Keratinocyte (primary cell): ENCODE results near the gene FTH1.

ENCODE experiments used
- CTCF ChIP-seq, 3 experiments: IDR thresholded peaks in 1 of 3; conservative IDR thresholded peaks in 1 of 3; optimal IDR thresholded peaks in 1 of 3; 2 replicates in 2 of 3; 3 replicates in 1 of 3; pipeline versions ENCODE3 to v1.5.1; 2011; ENCODE audit warnings: low read length in 3 of 3, mild to moderate bottlenecking in 3 of 3, moderate library complexity in 2 of 3, control low read depth in 1 of 3, inconsistent platforms in 1 of 3; ENCODE audit not compliant: insufficient read depth in 2 of 3; ENCODE audit errors: extremely low read depth in 1 of 3
- EZH2 ChIP-seq: IDR thresholded peaks from one replicate; pipeline ENCODE4 v1.6.1; 2012; ENCODE audit warnings: inconsistent platforms, mild to moderate bottlenecking, low read length, moderate library complexity

GRCh38 chr11:61918938-61919704 lies 48.3 kb downstream of the FTH1 start:
- TF ChIP-seq CTCF (optimal IDR thresholded peaks at IDR 0.05 in 1 of 3, IDR thresholded peaks at IDR 0.05 in 1 of 3, conservative IDR thresholded peaks at IDR 0.05 in 1 of 3; ENCODE audit: extremely low read depth in 1 of 3, insufficient read depth in 2 of 3, low read length in 3 of 3): no peak
- peak; percentile 1 for TF ChIP-seq EZH2
